Peyer's patch (tissue), 4 donors: ENCODE data around the gene VASN.

ENCODE experiments used
- POLR2A ChIP-seq, 2 donors: fragments of 450-650 bp; IDR thresholded peaks; one replicate each; pipeline ENCODE4 v1.5.1; 2017; ENCODE audit warnings: antibody characterized with exemption in 2 of 2, mild to moderate bottlenecking in 2 of 2, moderate library complexity in 2 of 2
- TF ChIP-seq, protein P1 (sequence below), 6 experiments: fragments of 450-650 bp in 4 of 6; fragments of 200-600 bp in 2 of 6; sonication (generic) in 1 of 6; IDR thresholded peaks; one replicate each; pipeline ENCODE4 v1.5.1; 2017 to 2019; ENCODE audit warnings: antibody characterized with exemption in 6 of 6, mild to moderate bottlenecking in 3 of 6, moderate library complexity in 1 of 6

DNA sequence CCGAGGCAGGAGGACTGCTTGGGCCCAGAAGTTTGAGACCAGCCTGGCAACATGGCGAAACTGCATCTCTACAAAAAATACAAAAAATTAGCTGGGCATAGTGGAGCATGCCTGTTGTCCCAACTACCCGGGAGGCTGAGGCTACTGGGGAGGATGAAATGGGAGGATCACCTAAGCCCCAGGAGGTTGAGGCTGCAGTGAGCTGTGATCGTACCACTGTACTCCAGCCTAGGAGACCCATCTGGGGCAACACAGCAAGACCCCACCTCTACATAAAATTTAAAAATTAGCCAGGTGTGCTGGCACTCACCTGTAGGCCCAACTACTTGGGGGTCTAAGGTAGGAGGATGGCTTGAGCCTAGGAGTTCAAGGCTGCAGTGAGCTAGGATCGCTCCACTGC lies 22.3 kb upstream of the VASN start:
- no peak for TF ChIP-seq POLR2A (IDR thresholded peaks at IDR 0.05)
- TF ChIP-seq, protein P1, sequence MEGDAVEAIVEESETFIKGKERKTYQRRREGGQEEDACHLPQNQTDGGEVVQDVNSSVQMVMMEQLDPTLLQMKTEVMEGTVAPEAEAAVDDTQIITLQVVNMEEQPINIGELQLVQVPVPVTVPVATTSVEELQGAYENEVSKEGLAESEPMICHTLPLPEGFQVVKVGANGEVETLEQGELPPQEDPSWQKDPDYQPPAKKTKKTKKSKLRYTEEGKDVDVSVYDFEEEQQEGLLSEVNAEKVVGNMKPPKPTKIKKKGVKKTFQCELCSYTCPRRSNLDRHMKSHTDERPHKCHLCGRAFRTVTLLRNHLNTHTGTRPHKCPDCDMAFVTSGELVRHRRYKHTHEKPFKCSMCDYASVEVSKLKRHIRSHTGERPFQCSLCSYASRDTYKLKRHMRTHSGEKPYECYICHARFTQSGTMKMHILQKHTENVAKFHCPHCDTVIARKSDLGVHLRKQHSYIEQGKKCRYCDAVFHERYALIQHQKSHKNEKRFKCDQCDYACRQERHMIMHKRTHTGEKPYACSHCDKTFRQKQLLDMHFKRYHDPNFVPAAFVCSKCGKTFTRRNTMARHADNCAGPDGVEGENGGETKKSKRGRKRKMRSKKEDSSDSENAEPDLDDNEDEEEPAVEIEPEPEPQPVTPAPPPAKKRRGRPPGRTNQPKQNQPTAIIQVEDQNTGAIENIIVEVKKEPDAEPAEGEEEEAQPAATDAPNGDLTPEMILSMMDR (IDR thresholded peaks at IDR 0.05): no peak
